Measurements from ENCODE around the gene TP53AIP1.
"Not testable (repeated sequence)": the region's sequence is repeated elsewhere in the genome, so short reads cannot be mapped to it uniquely, and the experiment has no call there.

The TP53AIP1 gene

GRCh38 chr11:128926000-128926399 is 16.7 kb downstream of the TP53AIP1 start:
- no peak overlapping the region for H3K4me3 ChIP-seq (ENCODE audit: low read depth, low read length)
- TF ChIP-seq CTCF (IDR thresholded peaks at IDR 0.05; ENCODE audit: low read depth, low read length): no peak

GRCh38 chr11:128925250-128925600 is 17.4 kb downstream of the TP53AIP1 start:
- no peak for TF ChIP-seq CTCF (IDR thresholded peaks at IDR 0.05; ENCODE audit: low read depth, low read length)
- H3K4me3 ChIP-seq (ENCODE audit: low read depth, low read length): no peak overlapping the region

GRCh38 chr11:128924510-128925249 is 18.0 kb downstream of the TP53AIP1 start:
- H3K4me3 ChIP-seq (ENCODE audit: low read depth, low read length): no peak overlapping the region
- no peak for TF ChIP-seq CTCF (IDR thresholded peaks at IDR 0.05; ENCODE audit: low read depth, low read length)

GRCh38 chr11:128924104-128924503 is 18.6 kb downstream of the TP53AIP1 start:
- H3K4me3 ChIP-seq (ENCODE audit: low read depth, low read length): no peak overlapping the region
- no peak for TF ChIP-seq CTCF (IDR thresholded peaks at IDR 0.05; ENCODE audit: low read depth, low read length)

- no peak overlapping the region for H3K4me3 ChIP-seq (ENCODE audit: low read depth, low read length)
- TF ChIP-seq CTCF (IDR thresholded peaks at IDR 0.05; ENCODE audit: low read depth, low read length): no peak
These were observed 20.9 kb downstream of the TP53AIP1 start for GRCh38 chr11:128921793-128922192.

- TF ChIP-seq CTCF (IDR thresholded peaks at IDR 0.05; ENCODE audit: low read depth, low read length): no peak
- no peak overlapping the region for H3K4me3 ChIP-seq (ENCODE audit: low read depth, low read length)
These were observed 22.0 kb downstream of the TP53AIP1 start for GRCh38 chr11:128920666-128921065.

- not testable (repeated sequence) for H3K4me3 ChIP-seq (ENCODE audit: low read depth, low read length)
These were observed 23.0 kb downstream of the TP53AIP1 start for GRCh38 chr11:128919635-128920034.

GRCh38 chr11:128919216-128919615 is 23.5 kb downstream of the TP53AIP1 start:
- no peak overlapping the region for H3K4me3 ChIP-seq (ENCODE audit: low read depth, low read length)
- TF ChIP-seq CTCF (IDR thresholded peaks at IDR 0.05; ENCODE audit: low read depth, low read length): no peak

Data from WI38 (cell line).